IPS DF 4.7 (cell line): ENCODE results near the gene PSMD11.

Source experiments
- DNase-seq: peaks from one replicate; pipeline ENCODE4 v3.0.0-alpha.2; 2013; ENCODE audit warnings: low spot score; ENCODE audit errors: extremely low read depth

The PSMD11 gene

GRCh38 chr17:32489320-32490100 is 45.2 kb downstream of the PSMD11 start:
- no peak for DNase-seq

- no peak for DNase-seq
Observed at GRCh38 chr17:32490101-32490482, 45.8 kb downstream of the PSMD11 start.

- DNase-seq: no peak
Observed at GRCh38 chr17:32491371-32492263, 47.3 kb downstream of the PSMD11 start.

GRCh38 chr17:32492264-32492589 is 47.9 kb downstream of the PSMD11 start:
- DNase-seq: no peak

GRCh38 chr17:32492648-32493289 is 48.5 kb downstream of the PSMD11 start:
- DNase-seq: no peak

- no peak for DNase-seq
Observed at GRCh38 chr17:32493571-32493970, 49.3 kb downstream of the PSMD11 start.

- no peak for DNase-seq
Observed at GRCh38 chr17:32493976-32494513, 49.7 kb downstream of the PSMD11 start.

GRCh38 chr17:32494621-32495358 is 50.5 kb downstream of the PSMD11 start:
- DNase-seq: no peak

- DNase-seq: no peak
Observed at GRCh38 chr17:32495359-32496231, 51.3 kb downstream of the PSMD11 start.

GRCh38 chr17:32496395-32497073 is 52.2 kb downstream of the PSMD11 start:
- DNase-seq: no peak

- DNase-seq: no peak
Observed at GRCh38 chr17:32497431-32498205, 53.3 kb downstream of the PSMD11 start.

- DNase-seq: no peak
Observed at GRCh38 chr17:32498391-32498790, 54.1 kb downstream of the PSMD11 start.

GRCh38 chr17:32502013-32502412 is 57.7 kb downstream of the PSMD11 start:
- DNase-seq: no peak

- DNase-seq: no peak
Observed at GRCh38 chr17:32502710-32503109, 58.4 kb downstream of the PSMD11 start.

GRCh38 chr17:32503251-32504165 is 59.2 kb downstream of the PSMD11 start:
- DNase-seq: no peak

- DNase-seq: no peak
Observed at GRCh38 chr17:32504166-32504990, 60.1 kb downstream of the PSMD11 start.

GRCh38 chr17:32508926-32509325 is 64.6 kb downstream of the PSMD11 start:
- DNase-seq: no peak
